Endothelial cell of umbilical vein (primary cell): ENCODE data around the gene MYRIP. TPM values are rescaled to one million over a fixed set of nuclear protein-coding genes. Genes with fewer than 3 reads are reported as not detected.

Source experiments
- BruUV-seq: library from RNA; stranded (reverse); fragments of 400-500 nt; replicated peaks from 2 replicates; lab custom pipeline; 2021; lab: Mats Ljungman, UMichigan
- CTCF ChIA-PET: fragments of 300-600, 350-600 bp; sonication (Branson Sonifier 250); formaldehyde crosslinking; loops from one replicate; lab custom pipeline; 2021; ENCODE audit warnings: antibody characterized with exemption, inconsistent platforms; lab: Charles Lee
- POLR2A ChIA-PET: fragments of 300-600, 350-600 bp; sonication (Branson Sonifier 250); formaldehyde crosslinking; loops from one replicate; lab custom pipeline; 2021; ENCODE audit warnings: antibody characterized with exemption, inconsistent platforms; lab: Charles Lee
- DNase-seq: peaks from one replicate; pipeline ENCODE4 v3.0.0-alpha.2; 2011; ENCODE audit warnings: low read depth, low spot score
- FAIRE-seq: peaks from 2 replicates; lab custom pipeline; 2011; peaks lifted over from hg19 to GRCh38; lab: Jason Lieb, UNC
- H2AFZ ChIP-seq: 2 replicates; pipeline ENCODE4 v1.6.0; 2012; ENCODE audit warnings: low read depth, low read length, control low read depth, inconsistent platforms
- H3K27ac ChIP-seq: 2 replicates; pipeline ENCODE4 v1.5.1; 2011; ENCODE audit warnings: low read depth, mild to moderate bottlenecking, control low read depth, low read length, moderate library complexity; ENCODE audit not compliant: insufficient read depth
- H3K27me3 ChIP-seq, 2 experiments: 2 replicates each; pipeline versions ENCODE4 v1.6.0 to v1.6.1; 2011; ENCODE audit warnings: low read length in 2 of 2, mixed read lengths in 1 of 2; ENCODE audit not compliant: control insufficient read depth in 2 of 2, insufficient read depth in 2 of 2
- H3K36me3 ChIP-seq, 2 experiments: 2 replicates in 1 of 2; 3 replicates in 1 of 2; pipeline ENCODE4 v1.5.1; 2011; ENCODE audit warnings: low read length in 2 of 2, mild to moderate bottlenecking in 1 of 2, moderate library complexity in 1 of 2; ENCODE audit not compliant: control insufficient read depth in 2 of 2, insufficient read depth in 2 of 2; ENCODE audit errors: extremely low read depth in 1 of 2
- H3K4me1 ChIP-seq: 3 replicates; pipeline ENCODE4 v1.5.1; 2011; ENCODE audit warnings: mild to moderate bottlenecking, low read length; ENCODE audit not compliant: control insufficient read depth, insufficient read depth; ENCODE audit errors: extremely low read depth
- H3K4me2 ChIP-seq: 2 replicates; pipeline ENCODE4 v1.6.1; 2011; ENCODE audit warnings: low read length, control low read depth, mixed read lengths; ENCODE audit not compliant: insufficient read depth
- H3K4me3 ChIP-seq, 3 experiments: fragments of 200-600 bp in 1 of 3; sonication (generic), shearing (Covaris generic) in 1 of 3; replicated peaks in 1 of 3; 2 replicates each; pipeline ENCODE4 v1.5.1; 2011 to 2016; ENCODE audit warnings: control low read depth in 3 of 3, low read length in 3 of 3, mild to moderate bottlenecking in 2 of 3, inconsistent platforms in 1 of 3, low read depth in 1 of 3, moderate library complexity in 1 of 3; ENCODE audit not compliant: insufficient read depth in 1 of 3
- H3K79me2 ChIP-seq: 2 replicates; pipeline ENCODE4 v1.6.0; 2012; ENCODE audit warnings: low read length, inconsistent platforms; ENCODE audit not compliant: control insufficient read depth, insufficient read depth
- H3K9ac ChIP-seq: replicated peaks from 2 replicates; pipeline ENCODE3; 2011; ENCODE audit warnings: low read length, control low read depth; ENCODE audit not compliant: insufficient read depth; ENCODE audit errors: extremely low read depth
- H3K9me1 ChIP-seq: replicated peaks from 3 replicates; pipeline ENCODE4 v1.6.0; 2011; ENCODE audit warnings: mild to moderate bottlenecking, low read length; ENCODE audit not compliant: control insufficient read depth, insufficient read depth; ENCODE audit errors: extremely low read depth
- H3K9me3 ChIP-seq: replicated peaks from 2 replicates; pipeline ENCODE4 v1.5.1; 2012; ENCODE audit warnings: low read length, inconsistent platforms; ENCODE audit not compliant: control insufficient read depth, insufficient read depth
- H4K20me1 ChIP-seq: replicated peaks from 2 replicates; pipeline ENCODE3; 2011; ENCODE audit warnings: mild to moderate bottlenecking, low read length; ENCODE audit not compliant: control insufficient read depth, insufficient read depth; ENCODE audit errors: extremely low read depth
- EZH2 ChIP-seq: IDR thresholded peaks from 2 replicates; pipeline ENCODE4 v1.6.1; 2012; ENCODE audit warnings: borderline replicate concordance, low read depth, mild to moderate bottlenecking, moderate library complexity, low read length, inconsistent platforms; ENCODE audit not compliant: severe bottlenecking
- FOS ChIP-seq: IDR thresholded peaks from 2 replicates; pipeline ENCODE4 v1.6.1; 2011; ENCODE audit warnings: mild to moderate bottlenecking, low read length, moderate library complexity, borderline replicate concordance; ENCODE audit not compliant: insufficient read depth
- GATA2 ChIP-seq: IDR thresholded peaks from 2 replicates; pipeline ENCODE4 v1.7.0; 2011; ENCODE audit warnings: low read depth, mild to moderate bottlenecking, moderate library complexity, mixed read lengths, low read length; ENCODE audit not compliant: insufficient read length, insufficient read depth
- JUN ChIP-seq: IDR thresholded peaks from 2 replicates; pipeline ENCODE4 v1.6.1; 2011; ENCODE audit warnings: borderline replicate concordance, low read depth; ENCODE audit not compliant: insufficient read length, insufficient read depth
- MAX ChIP-seq: IDR thresholded peaks from 2 replicates; pipeline ENCODE4 v1.6.1; 2011; ENCODE audit not compliant: insufficient read depth, insufficient read length
- MYC ChIP-seq: IDR thresholded peaks from one replicate; pipeline ENCODE4 v1.6.1; 2011; ENCODE audit warnings: mild to moderate bottlenecking, low read depth, low read length
- POLR2AphosphoS5 ChIP-seq: IDR thresholded peaks from 2 replicates; pipeline ENCODE4 v1.6.1; 2012; ENCODE audit warnings: low read depth, mild to moderate bottlenecking, control low read depth, low read length, moderate library complexity; ENCODE audit not compliant: insufficient read depth
- dilution Hi-C: fragments of 300-500 bp; cut with MboI; formaldehyde crosslinking; loops from one replicate; pipeline ENCODE4 v1.15.0; 2019; ENCODE audit warnings: low sequenced_read_pairs; ENCODE audit not compliant: extremely low pct_ligation_motif_present
- intact Hi-C: fragments of 100-400 bp; cut with micrococcal nuclease; formaldehyde crosslinking; loops from one replicate; pipeline ENCODE4 v1.10.0; 2022
- polyA plus RNA-seq, 4 experiments: library from polyadenylated mRNA; depleted of rRNA in 3 of 4; stranded (reverse) in 3 of 4; unstranded in 1 of 4; fragments of >200 nt; gene quantifications; 2 replicates each; pipeline versions ENCODE4 v1.2.1 to v1.2.3, GENCODE V29; 2011 to 2012; ENCODE audit warnings: missing spikeins in 1 of 4
- total RNA-seq: library from RNA; stranded (reverse); gene quantifications from 2 replicates; pipeline ENCODE4 v1.2.3, GENCODE V29; 2021
- TF ChIP-seq, protein P1 (sequence below), 2 donors: IDR thresholded peaks; 1 replicate in 1 of 2; 2 replicates in 1 of 2; pipeline ENCODE4 v1.5.1; 2011; ENCODE audit warnings: low read length in 2 of 2, mild to moderate bottlenecking in 2 of 2, moderate library complexity in 2 of 2, control low read depth in 1 of 2, inconsistent platforms in 1 of 2, low read depth in 1 of 2; ENCODE audit not compliant: insufficient read depth in 1 of 2; ENCODE audit errors: extremely low read depth in 1 of 2

Gene MYRIP
- total and polyA plus RNA-seq, 2 donors (not counting 3 experiments of a cell fraction or from before 2014, with no cell fraction given): 6.7 to 11.9 TPM

DNA sequence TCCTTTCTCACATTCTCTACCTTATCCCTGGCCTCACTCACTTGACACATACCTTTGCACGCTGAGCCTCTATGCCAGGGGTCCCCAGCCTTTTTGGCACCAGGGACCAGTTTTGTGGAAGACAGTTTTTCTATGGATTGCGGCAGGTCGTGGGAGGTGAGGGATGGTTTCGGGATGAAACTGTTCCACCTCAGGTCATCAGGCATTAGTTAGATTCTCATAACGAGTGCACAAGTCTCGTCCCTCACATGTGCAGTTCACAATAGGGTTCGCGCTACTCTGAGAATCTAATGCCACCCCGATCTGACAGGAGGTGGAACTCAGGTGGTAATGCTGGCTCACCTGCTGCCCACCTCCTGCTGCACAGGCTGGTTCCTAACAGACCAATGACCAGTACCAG, 387.6 kb downstream of the MYRIP start:
- TF ChIP-seq FOS (no peak), MAX (no peak), EZH2 (no peak), JUN (no peak)
- dilution Hi-C loops: no loop called here
- Histone ChIP-seq H3K4me2 (no peak overlapping the region), H3K4me3 (no peak overlapping the region), H3K4me1 (no peaks in the 10 kb centered on the region), H3K9me3 (no peaks in the 10 kb centered on the region), H3K9ac (no peak overlapping the region), H3K27ac (no peak overlapping the region), H2AFZ (no peak overlapping the region), H3K36me3 (no peaks in the 10 kb centered on the region), H3K79me2 (no peaks in the 10 kb centered on the region), H3K9me1 (no peaks in the 10 kb centered on the region), H4K20me1 (no peaks in the 10 kb centered on the region), H3K27me3 (no peaks in the 10 kb centered on the region)
- DNase-seq (no peak), FAIRE-seq (no peak)
- ChIA-PET CTCF (no interaction called here), POLR2A (no interaction called here)
- BruUV-seq: no TSS peak
- intact Hi-C loops: no loop called here

- no peak overlapping the region for H3K4me2 ChIP-seq
- H3K79me2 ChIP-seq: no peaks in the 10 kb centered on the region
- no peaks in the 10 kb centered on the region for H4K20me1 ChIP-seq
- dilution Hi-C loops (no loop called here), intact Hi-C loops (no loop called here)
- ChIA-PET POLR2A (no interaction called here), CTCF (interaction anchor here (1.5 kb wide), 1 partner anchor 9 kb away, joined by 8 read pairs; no protein-coding TSS in a partner anchor)
- DNase-seq (no peak), FAIRE-seq (no peak)
- no peaks in the 10 kb centered on the region for H3K4me1 ChIP-seq
- no peaks in the 10 kb centered on the region for H3K9me3 ChIP-seq
- H3K27me3 ChIP-seq: no peaks in the 10 kb centered on the region
- H3K9ac ChIP-seq: no peak overlapping the region
- H3K36me3 ChIP-seq: no peaks in the 10 kb centered on the region
- H3K4me3 ChIP-seq: no peak overlapping the region
- no peak for TF ChIP-seq POLR2AphosphoS5
- no peak for TF ChIP-seq JUN
- TF ChIP-seq, protein P1, sequence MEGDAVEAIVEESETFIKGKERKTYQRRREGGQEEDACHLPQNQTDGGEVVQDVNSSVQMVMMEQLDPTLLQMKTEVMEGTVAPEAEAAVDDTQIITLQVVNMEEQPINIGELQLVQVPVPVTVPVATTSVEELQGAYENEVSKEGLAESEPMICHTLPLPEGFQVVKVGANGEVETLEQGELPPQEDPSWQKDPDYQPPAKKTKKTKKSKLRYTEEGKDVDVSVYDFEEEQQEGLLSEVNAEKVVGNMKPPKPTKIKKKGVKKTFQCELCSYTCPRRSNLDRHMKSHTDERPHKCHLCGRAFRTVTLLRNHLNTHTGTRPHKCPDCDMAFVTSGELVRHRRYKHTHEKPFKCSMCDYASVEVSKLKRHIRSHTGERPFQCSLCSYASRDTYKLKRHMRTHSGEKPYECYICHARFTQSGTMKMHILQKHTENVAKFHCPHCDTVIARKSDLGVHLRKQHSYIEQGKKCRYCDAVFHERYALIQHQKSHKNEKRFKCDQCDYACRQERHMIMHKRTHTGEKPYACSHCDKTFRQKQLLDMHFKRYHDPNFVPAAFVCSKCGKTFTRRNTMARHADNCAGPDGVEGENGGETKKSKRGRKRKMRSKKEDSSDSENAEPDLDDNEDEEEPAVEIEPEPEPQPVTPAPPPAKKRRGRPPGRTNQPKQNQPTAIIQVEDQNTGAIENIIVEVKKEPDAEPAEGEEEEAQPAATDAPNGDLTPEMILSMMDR (IDR thresholded peaks at IDR 0.05; ENCODE audit: extremely low read depth in 1 of 2, insufficient read depth in 1 of 2, low read depth in 1 of 2, low read length in 2 of 2): no peak
- TF ChIP-seq FOS: no peak
- no peak for TF ChIP-seq MYC
- TF ChIP-seq MAX: no peak
- TF ChIP-seq GATA2: no peak
- no peak overlapping the region for H3K27ac ChIP-seq
- no TSS peak for BruUV-seq
- no peaks in the 10 kb centered on the region for H3K9me1 ChIP-seq
- H2AFZ ChIP-seq: no peak overlapping the region
These were observed 391.4 kb downstream of the MYRIP start for GRCh38 chr3:40200692-40201316.
